ENCODE data around the gene SIVA1.

Gene SIVA1

GRCh38 chr14:104784846-104785707 lies 32.1 kb downstream of the SIVA1 start:
- no peak for DNase-seq (ENCODE audit: low read depth in 2 of 2)

- DNase-seq (ENCODE audit: low read depth in 2 of 2) = no peak
Measured at GRCh38 chr14:104785708-104786080, 32.7 kb downstream of the SIVA1 start.

GRCh38 chr14:104786091-104786586 lies 33.2 kb downstream of the SIVA1 start:
- no peak for DNase-seq (ENCODE audit: low read depth in 2 of 2)

GRCh38 chr14:104786726-104787675 lies 34.1 kb downstream of the SIVA1 start:
- no peak for DNase-seq (ENCODE audit: low read depth in 2 of 2)

- DNase-seq (ENCODE audit: low read depth in 2 of 2) = no peak
Measured at GRCh38 chr14:104787736-104788135, 34.8 kb downstream of the SIVA1 start.

GRCh38 chr14:104788161-104788818 lies 35.3 kb downstream of the SIVA1 start:
- DNase-seq (ENCODE audit: low read depth in 2 of 2) = no peak

- DNase-seq (ENCODE audit: low read depth in 2 of 2) = no peak
Measured at GRCh38 chr14:104788873-104789663, 36.1 kb downstream of the SIVA1 start.

GRCh38 chr14:104789752-104790743 lies 37.1 kb downstream of the SIVA1 start:
- no peak for DNase-seq (ENCODE audit: low read depth in 2 of 2)

- DNase-seq (ENCODE audit: low read depth in 2 of 2) = no peak
Measured at GRCh38 chr14:104791425-104791824, 38.5 kb downstream of the SIVA1 start.

- no peak for DNase-seq (ENCODE audit: low read depth in 2 of 2)
Measured at GRCh38 chr14:104792101-104792884, 39.3 kb downstream of the SIVA1 start.

GRCh38 chr14:104792945-104793702 lies 40.2 kb downstream of the SIVA1 start:
- no peak for DNase-seq (ENCODE audit: low read depth in 2 of 2)

- DNase-seq (ENCODE audit: low read depth in 2 of 2) = no peak
Measured at GRCh38 chr14:104793703-104793959, 40.7 kb downstream of the SIVA1 start.

- peak in 1 of 2 donors; percentile 37 for DNase-seq (ENCODE audit: low read depth in 2 of 2)
Measured at GRCh38 chr14:104794099-104794498, 41.2 kb downstream of the SIVA1 start.

- no peak for DNase-seq (ENCODE audit: low read depth in 2 of 2)
Measured at GRCh38 chr14:104794631-104794992, 41.7 kb downstream of the SIVA1 start.

GRCh38 chr14:104794993-104795780 lies 42.2 kb downstream of the SIVA1 start, which contains the start of gene AKT1:
AKT1 (minus strand) TSS chr14:104795748; CDS start chr14:104792643, 3,105 bp downstream.
- DNase-seq (ENCODE audit: low read depth in 2 of 2) = no peak

- peak in 1 of 2 donors; percentile 52 for DNase-seq (ENCODE audit: low read depth in 2 of 2)
Measured at GRCh38 chr14:104795781-104796686, 43.1 kb downstream of the SIVA1 start.

- DNase-seq (ENCODE audit: low read depth in 2 of 2) = no peak
Measured at GRCh38 chr14:104796687-104797081, 43.7 kb downstream of the SIVA1 start.

Measured in activated CD4-positive, alpha-beta T cell treated with anti-CD3 and anti-CD28 coated beads for 24 hours (primary cell).